Fibroblast of lung (primary cell): ENCODE measurements around the gene ACP1.

Experiments used
- CTCF ChIP-seq, 2 donors: IDR thresholded peaks in 1 of 2; conservative IDR thresholded peaks in 1 of 2; 1 replicate in 1 of 2; 2 replicates in 1 of 2; pipeline ENCODE4 v1.5.1; 2011 to 2012; ENCODE audit warnings: low read length in 2 of 2, control low read depth in 1 of 2, inconsistent platforms in 1 of 2, low read depth in 1 of 2, mild to moderate bottlenecking in 1 of 2
- EZH2 ChIP-seq: IDR thresholded peaks from 2 replicates; pipeline ENCODE4 v1.5.1; 2012; ENCODE audit warnings: low read length, control low read depth, mild to moderate bottlenecking; ENCODE audit errors: missing control alignments

GRCh38 chr2:283996-284794 is 19.4 kb downstream of the ACP1 start:
- TF ChIP-seq CTCF (conservative IDR thresholded peaks at IDR 0.05 in 1 of 2, IDR thresholded peaks at IDR 0.05 in 1 of 2; ENCODE audit: low read depth in 1 of 2, low read length in 2 of 2) (no peak), EZH2 (no peak)
